SK-N-SH (cell line): ENCODE data around the gene PDGFA.

Experiments
- ELF1 ChIP-seq: IDR thresholded peaks from 2 replicates; pipeline ENCODE4 v1.4.0; 2012
- EP300 ChIP-seq, 2 experiments: IDR thresholded peaks; 2 replicates each; pipeline versions ENCODE4 v1.4.0 to v1.6.1; 2012; ENCODE audit warnings: borderline replicate concordance in 1 of 2, low read depth in 1 of 2, low read length in 1 of 2
- EZH2phosphoT487 ChIP-seq: fragments of 200-600 bp; sonication (generic); IDR thresholded peaks from 2 replicates; pipeline ENCODE4 v1.6.1; 2017; ENCODE audit warnings: low read depth, mixed run types, mild to moderate bottlenecking, antibody characterized with exemption, moderate library complexity, borderline replicate concordance
- FOXM1 ChIP-seq: IDR thresholded peaks from 2 replicates; pipeline ENCODE4 v1.4.0; 2012; ENCODE audit warnings: low read depth, mild to moderate bottlenecking
- JUND ChIP-seq: IDR thresholded peaks from 2 replicates; pipeline ENCODE4 v1.4.0; 2012
- POLR2AphosphoS5 ChIP-seq: IDR thresholded peaks from 2 replicates; pipeline ENCODE4 v1.6.1; 2012; ENCODE audit warnings: low read depth, low read length
- RAD21 ChIP-seq: IDR thresholded peaks from 2 replicates; pipeline ENCODE4 v1.6.1; 2012; ENCODE audit warnings: mild to moderate bottlenecking, low read length
- RFX5 ChIP-seq: IDR thresholded peaks from 2 replicates; pipeline ENCODE4 v1.6.1; 2012; ENCODE audit warnings: mild to moderate bottlenecking, improper control_type of control experiment, low read length
- SIN3A ChIP-seq: IDR thresholded peaks from 2 replicates; pipeline ENCODE4 v1.6.1; 2012; ENCODE audit warnings: low read depth, mild to moderate bottlenecking, low read length, moderate library complexity, borderline replicate concordance
- SMC3 ChIP-seq: IDR thresholded peaks from 2 replicates; pipeline ENCODE4 v1.6.1; 2012; ENCODE audit warnings: low read depth, low read length, improper control_type of control experiment
- TEAD4 ChIP-seq: IDR thresholded peaks from 2 replicates; pipeline ENCODE4 v1.4.0; 2012; ENCODE audit warnings: mild to moderate bottlenecking, borderline replicate concordance; ENCODE audit not compliant: insufficient read depth
- YY1 ChIP-seq: IDR thresholded peaks from 2 replicates; pipeline ENCODE4 v1.4.0; 2012; ENCODE audit warnings: low read depth, mild to moderate bottlenecking
- TF ChIP-seq, protein P1 (sequence below): fragments of 200-600 bp; sonication (generic); IDR thresholded peaks from 2 replicates; pipeline ENCODE4 v1.6.1; 2017; ENCODE audit warnings: antibody characterized with exemption, mild to moderate bottlenecking, moderate library complexity
- TF ChIP-seq, protein P2 (sequence below): fragments of 150-350 bp; IDR thresholded peaks from 2 replicates; pipeline ENCODE4 v1.6.1; 2017; ENCODE audit warnings: antibody characterized with exemption, low read length, low read depth, borderline replicate concordance

DNA sequence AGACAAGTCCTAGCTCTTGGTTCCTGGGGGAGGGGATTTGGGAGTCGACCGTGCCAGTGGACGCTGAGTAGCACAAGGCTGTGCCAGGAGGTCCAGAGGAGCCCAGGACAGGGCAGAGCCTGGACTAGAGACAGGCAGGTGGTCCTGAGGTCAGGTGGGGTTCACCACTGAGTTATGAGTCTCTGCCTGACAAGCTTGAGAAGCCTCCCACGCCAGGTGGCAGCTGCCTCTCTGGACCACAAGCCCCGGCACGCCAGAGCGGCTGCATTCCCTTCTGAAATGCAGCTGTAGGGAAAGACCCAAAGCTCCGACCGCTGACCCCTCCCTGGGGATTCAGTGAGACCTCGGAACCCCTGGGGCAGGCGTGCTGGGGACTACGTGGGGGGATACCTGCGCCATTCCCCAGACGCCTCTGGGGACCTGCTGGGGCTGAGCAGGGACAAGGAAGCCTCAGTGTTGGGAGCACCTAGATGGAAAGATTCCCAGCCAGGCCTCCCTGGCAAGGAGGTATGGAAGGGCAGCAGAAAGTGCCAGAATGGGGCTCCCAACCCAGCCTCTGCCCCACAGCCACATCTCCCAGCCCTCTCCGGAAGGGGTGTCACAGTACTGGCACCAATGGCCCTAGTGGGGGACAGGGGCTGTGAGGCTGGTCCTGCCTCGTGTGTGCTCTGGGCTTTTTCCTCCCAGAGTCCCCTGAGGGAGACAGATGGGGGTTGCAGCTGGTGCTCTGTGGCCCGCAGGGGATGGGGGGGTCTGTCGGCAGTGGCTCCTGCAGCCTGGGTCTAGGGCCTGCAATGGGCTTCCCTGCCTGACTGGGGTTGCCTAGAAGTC lies 29.0 kb downstream of the PDGFA start:
- TF ChIP-seq, protein P1, sequence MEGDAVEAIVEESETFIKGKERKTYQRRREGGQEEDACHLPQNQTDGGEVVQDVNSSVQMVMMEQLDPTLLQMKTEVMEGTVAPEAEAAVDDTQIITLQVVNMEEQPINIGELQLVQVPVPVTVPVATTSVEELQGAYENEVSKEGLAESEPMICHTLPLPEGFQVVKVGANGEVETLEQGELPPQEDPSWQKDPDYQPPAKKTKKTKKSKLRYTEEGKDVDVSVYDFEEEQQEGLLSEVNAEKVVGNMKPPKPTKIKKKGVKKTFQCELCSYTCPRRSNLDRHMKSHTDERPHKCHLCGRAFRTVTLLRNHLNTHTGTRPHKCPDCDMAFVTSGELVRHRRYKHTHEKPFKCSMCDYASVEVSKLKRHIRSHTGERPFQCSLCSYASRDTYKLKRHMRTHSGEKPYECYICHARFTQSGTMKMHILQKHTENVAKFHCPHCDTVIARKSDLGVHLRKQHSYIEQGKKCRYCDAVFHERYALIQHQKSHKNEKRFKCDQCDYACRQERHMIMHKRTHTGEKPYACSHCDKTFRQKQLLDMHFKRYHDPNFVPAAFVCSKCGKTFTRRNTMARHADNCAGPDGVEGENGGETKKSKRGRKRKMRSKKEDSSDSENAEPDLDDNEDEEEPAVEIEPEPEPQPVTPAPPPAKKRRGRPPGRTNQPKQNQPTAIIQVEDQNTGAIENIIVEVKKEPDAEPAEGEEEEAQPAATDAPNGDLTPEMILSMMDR: no peak
- TF ChIP-seq EP300 (IDR thresholded peaks at IDR 0.05; ENCODE audit: borderline replicate concordance in 1 of 2, low read depth in 1 of 2, low read length in 1 of 2) (no peak), TEAD4 (no peak), FOXM1 (no peak), SMC3 (no peak), POLR2AphosphoS5 (no peak), SIN3A (no peak), JUND (no peak), RAD21 (no peak), RFX5 (no peak), EZH2phosphoT487 (no peak), YY1 (no peak), ELF1 (no peak)
- TF ChIP-seq, protein P2, sequence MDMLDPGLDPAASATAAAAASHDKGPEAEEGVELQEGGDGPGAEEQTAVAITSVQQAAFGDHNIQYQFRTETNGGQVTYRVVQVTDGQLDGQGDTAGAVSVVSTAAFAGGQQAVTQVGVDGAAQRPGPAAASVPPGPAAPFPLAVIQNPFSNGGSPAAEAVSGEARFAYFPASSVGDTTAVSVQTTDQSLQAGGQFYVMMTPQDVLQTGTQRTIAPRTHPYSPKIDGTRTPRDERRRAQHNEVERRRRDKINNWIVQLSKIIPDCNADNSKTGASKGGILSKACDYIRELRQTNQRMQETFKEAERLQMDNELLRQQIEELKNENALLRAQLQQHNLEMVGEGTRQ: no peak
